Tibial nerve (tissue), 3 donors: Measurements from ENCODE around the gene MGLL.

Experiments
- CTCF ChIP-seq, 5 experiments: fragments of 200-600 bp in 3 of 5; fragments of 450-650 bp in 2 of 5; sonication (generic) in 3 of 5; IDR thresholded peaks; one replicate each; pipeline ENCODE4 v1.5.1; 2016 to 2019; ENCODE audit warnings: antibody characterized with exemption in 5 of 5, mild to moderate bottlenecking in 3 of 5, moderate library complexity in 2 of 5
- POLR2A ChIP-seq, 2 donors: fragments of 450-650 bp; IDR thresholded peaks; one replicate each; pipeline ENCODE4 v1.6.1; 2017; ENCODE audit warnings: antibody characterized with exemption in 2 of 2, mild to moderate bottlenecking in 2 of 2, moderate library complexity in 2 of 2

- TF ChIP-seq POLR2A (IDR thresholded peaks at IDR 0.05), result no peak
- TF ChIP-seq CTCF (IDR thresholded peaks at IDR 0.05), result no peak
Measured at GRCh38 chr3:127747066-127747465, 75.2 kb downstream of the MGLL start.
